BLaER1 treated with 17β-estradiol and CSF1 and Interleukin-3, amounts not matched to agents 10 nM and 100 nM (cell line): ENCODE data around the gene KIF25.

ENCODE experiments used
- H3K27ac ChIP-seq, 11 experiments: shearing (Covaris generic); formaldehyde crosslinking; 2 replicates each; pipeline ENCODE4 v1.8.1; 2022
- H3K27me3 ChIP-seq, 11 experiments: shearing (Covaris generic); formaldehyde crosslinking; 2 replicates each; pipeline ENCODE4 v1.8.1; 2022
- H3K36me3 ChIP-seq, 11 experiments: shearing (Covaris generic); formaldehyde crosslinking; 2 replicates each; pipeline ENCODE4 v1.8.1; 2022
- H3K4me1 ChIP-seq, 10 experiments: shearing (Covaris generic); formaldehyde crosslinking; 2 replicates each; pipeline ENCODE4 v1.8.1; 2022
- H3K4me2 ChIP-seq, 11 experiments: shearing (Covaris generic); formaldehyde crosslinking; 2 replicates each; pipeline ENCODE4 v1.8.1; 2022
- H3K4me3 ChIP-seq, 10 experiments: shearing (Covaris generic); formaldehyde crosslinking; 2 replicates each; pipeline ENCODE4 v1.8.1; 2022
- H3K9ac ChIP-seq, 11 experiments: shearing (Covaris generic); formaldehyde crosslinking; 2 replicates each; pipeline ENCODE4 v1.8.1; 2022
- H3K9me3 ChIP-seq, 11 experiments: shearing (Covaris generic); formaldehyde crosslinking; replicated peaks in 1 of 11; 2 replicates each; pipeline ENCODE4 v1.8.1; 2022
- H4K20me1 ChIP-seq, 11 experiments: shearing (Covaris generic); formaldehyde crosslinking; 2 replicates each; pipeline ENCODE4 v1.8.1; 2022
- Cebpa-rat ChIP-seq, 11 experiments: shearing (Covaris generic); IDR thresholded peaks; 2 replicates each; pipeline ENCODE4 v1.8.1; 2022

Gene KIF25

GRCh38 chr6:168017629-168018028 lies 20.2 kb downstream of the KIF25 start:
- Histone ChIP-seq H3K4me1 (peaks cover 15 to 29% (median 25%) of the 10 kb centered on the region in 10 experiments), H3K27me3 (peaks cover 0 to 6% (median 0%) of the 10 kb centered on the region in 11 experiments; a peak in 1 of 22 replicates), H3K9me3 (peaks cover 23 to 69% (median 47%) of the 10 kb centered on the region in 11 experiments), H3K9ac (no peak overlapping the region), H4K20me1 (no peaks in the 10 kb centered on the region), H3K4me3 (no peak overlapping the region), H3K4me2 (no peak overlapping the region), H3K36me3 (peaks cover 0 to 9% (median 0%) of the 10 kb centered on the region in 11 experiments; a peak in 4 of 22 replicates), H3K27ac (no peak overlapping the region)
- no peak for TF ChIP-seq Cebpa-rat (IDR thresholded peaks at IDR 0.05)

- no peak overlapping the region for H3K4me2 ChIP-seq
- H4K20me1 ChIP-seq, result no peaks in the 10 kb centered on the region
- no peak overlapping the region for H3K9ac ChIP-seq
- peaks cover 13 to 59% (median 37%) of the 10 kb centered on the region in 11 experiments for H3K9me3 ChIP-seq
- no peak overlapping the region for H3K4me3 ChIP-seq
- H3K36me3 ChIP-seq, result peaks cover 0 to 4% (median 0%) of the 10 kb centered on the region in 11 experiments; a peak in 3 of 22 replicates
- peak overlapping the region in 1 of 11 experiments; percentile 24; a peak in 1 of 22 replicates for H3K27ac ChIP-seq
- peaks cover 0 to 6% (median 0%) of the 10 kb centered on the region in 11 experiments; a peak in 1 of 22 replicates for H3K27me3 ChIP-seq
- TF ChIP-seq Cebpa-rat (IDR thresholded peaks at IDR 0.05), result no peak
- H3K4me1 ChIP-seq, result peaks cover 6 to 21% (median 19%) of the 10 kb centered on the region in 10 experiments
These were observed 21.2 kb downstream of the KIF25 start for GRCh38 chr6:168018664-168019063.

GRCh38 chr6:168020242-168020641 lies 22.8 kb downstream of the KIF25 start:
- H3K4me3 ChIP-seq, result no peak overlapping the region
- H3K4me2 ChIP-seq, result no peak overlapping the region
- peaks cover 0 to 2% (median 0%) of the 10 kb centered on the region in 11 experiments; a peak in 1 of 22 replicates for H3K27me3 ChIP-seq
- peaks cover 2 to 48% (median 34%) of the 10 kb centered on the region in 11 experiments; a peak in 21 of 22 replicates for H3K9me3 ChIP-seq
- no peak overlapping the region for H3K9ac ChIP-seq
- TF ChIP-seq Cebpa-rat (IDR thresholded peaks at IDR 0.05), result no peak
- H3K36me3 ChIP-seq, result peaks cover 0 to 3% (median 0%) of the 10 kb centered on the region in 11 experiments; a peak in 3 of 22 replicates
- peaks cover 8 to 19% (median 17%) of the 10 kb centered on the region in 10 experiments; a peak in 18 of 20 replicates for H3K4me1 ChIP-seq
- no peak overlapping the region for H3K27ac ChIP-seq
- H4K20me1 ChIP-seq, result no peaks in the 10 kb centered on the region

GRCh38 chr6:168021581-168021980 lies 24.1 kb downstream of the KIF25 start:
- Histone ChIP-seq H3K27ac (no peak overlapping the region), H4K20me1 (no peaks in the 10 kb centered on the region), H3K9me3 (peaks cover 8 to 44% (median 26%) of the 10 kb centered on the region in 11 experiments; a peak in 18 of 22 replicates), H3K4me3 (no peak overlapping the region), H3K27me3 (no peaks in the 10 kb centered on the region), H3K4me2 (no peak overlapping the region), H3K4me1 (peaks cover 14 to 21% (median 16%) of the 10 kb centered on the region in 10 experiments), H3K9ac (no peak overlapping the region), H3K36me3 (no peaks in the 10 kb centered on the region; a peak in 1 of 22 replicates)
- no peak for TF ChIP-seq Cebpa-rat (IDR thresholded peaks at IDR 0.05)

- no peak overlapping the region for H3K27ac ChIP-seq
- peaks cover 8 to 42% (median 23%) of the 10 kb centered on the region in 11 experiments; a peak in 17 of 22 replicates for H3K9me3 ChIP-seq
These were observed 25.2 kb downstream of the KIF25 start for GRCh38 chr6:168022488-168023321.

GRCh38 chr6:168024951-168025510 lies 27.6 kb downstream of the KIF25 start:
- Histone ChIP-seq H4K20me1 (no peaks in the 10 kb centered on the region), H3K4me2 (peak overlapping the region in 9 of 11 experiments; percentile 35 to 65 (median 50); a peak in 15 of 22 replicates), H3K4me3 (no peak overlapping the region), H3K4me1 (peaks cover 20 to 31% (median 25%) of the 10 kb centered on the region in 10 experiments), H3K27ac (peak overlapping the region in 5 of 11 experiments; percentile 24 to 65 (median 52); a peak in 7 of 22 replicates), H3K36me3 (no peaks in the 10 kb centered on the region), H3K9ac (no peak overlapping the region), H3K27me3 (no peaks in the 10 kb centered on the region), H3K9me3 (peaks cover 4 to 27% (median 16%) of the 10 kb centered on the region in 11 experiments; a peak in 13 of 22 replicates)
- no peak for TF ChIP-seq Cebpa-rat (IDR thresholded peaks at IDR 0.05)

More at GRCh38 chr6:168022488-168023321, 25.2 kb downstream of the KIF25 start:
- no peaks in the 10 kb centered on the region for H4K20me1 ChIP-seq
- H3K4me3 ChIP-seq, result no peak overlapping the region
- H3K4me2 ChIP-seq, result no peak overlapping the region
- H3K36me3 ChIP-seq, result no peaks in the 10 kb centered on the region; a peak in 1 of 22 replicates
- H3K4me1 ChIP-seq, result peaks cover 12 to 19% (median 14%) of the 10 kb centered on the region in 10 experiments
- no peak overlapping the region for H3K9ac ChIP-seq
- H3K27me3 ChIP-seq, result no peaks in the 10 kb centered on the region
- no peak for TF ChIP-seq Cebpa-rat (IDR thresholded peaks at IDR 0.05)

- Histone ChIP-seq H3K36me3 (no peaks in the 10 kb centered on the region), H3K27me3 (no peaks in the 10 kb centered on the region), H3K27ac (peak overlapping the region in 8 of 11 experiments; percentile 13 to 65 (median 48); a peak in 14 of 22 replicates), H3K9me3 (peaks cover 4 to 27% (median 16%) of the 10 kb centered on the region in 11 experiments; a peak in 13 of 22 replicates), H3K9ac (no peak overlapping the region), H4K20me1 (no peaks in the 10 kb centered on the region), H3K4me3 (peak overlapping the region in 2 of 10 experiments; percentile 7 to 37; a peak in 2 of 20 replicates), H3K4me1 (peaks cover 30 to 40% (median 34%) of the 10 kb centered on the region in 10 experiments), H3K4me2 (peak overlapping the region; percentile 35 to 73 (median 50))
- TF ChIP-seq Cebpa-rat (IDR thresholded peaks at IDR 0.05), result no peak
These were observed 28.6 kb downstream of the KIF25 start for GRCh38 chr6:168025831-168026710.

- Histone ChIP-seq H3K36me3 (no peaks in the 10 kb centered on the region), H4K20me1 (no peaks in the 10 kb centered on the region), H3K4me2 (no peak overlapping the region), H3K27me3 (no peaks in the 10 kb centered on the region), H3K9me3 (peaks cover 4 to 27% (median 16%) of the 10 kb centered on the region in 11 experiments; a peak in 13 of 22 replicates), H3K27ac (peak overlapping the region in 3 of 11 experiments; percentile 18 to 27 (median 25); a peak in 2 of 22 replicates), H3K9ac (no peak overlapping the region), H3K4me3 (no peak overlapping the region), H3K4me1 (peaks cover 38 to 48% (median 43%) of the 10 kb centered on the region in 10 experiments)
- TF ChIP-seq Cebpa-rat (IDR thresholded peaks at IDR 0.05), result no peak
These were observed 29.5 kb downstream of the KIF25 start for GRCh38 chr6:168026925-168027324.
